Suprapubic skin (tissue), 4 donors: ENCODE measurements around the gene CLCN2. TPM values are rescaled to one million over a fixed set of nuclear protein-coding genes. Genes with fewer than 3 reads are reported as not detected.

Experiments used
- DNase-seq, 2 donors: peaks; one replicate each; pipeline ENCODE4 v3.0.0-alpha.2; 2019; ENCODE audit warnings: low spot score in 2 of 2
- H3K27ac ChIP-seq: fragments of 200-600 bp; sonication (generic); one replicate; pipeline ENCODE4 v1.5.1; 2019
- H3K27me3 ChIP-seq: fragments of 200-600 bp; sonication (generic); one replicate; pipeline ENCODE4 v1.5.1; 2019
- H3K36me3 ChIP-seq: fragments of 200-600 bp; sonication (generic); one replicate; pipeline ENCODE4 v1.5.1; 2019
- H3K4me1 ChIP-seq: fragments of 200-600 bp; sonication (generic); one replicate; pipeline ENCODE4 v1.5.1; 2019
- H3K4me3 ChIP-seq: fragments of 200-600 bp; sonication (generic); one replicate; pipeline ENCODE4 v1.5.1; 2019; ENCODE audit warnings: mild to moderate bottlenecking
- H3K9me3 ChIP-seq: fragments of 200-600 bp; sonication (generic); one replicate; pipeline ENCODE4 v1.5.1; 2019
- CTCF ChIP-seq, 2 donors: fragments of 200-600 bp in 1 of 2; fragments of 450-650 bp in 1 of 2; sonication (generic) in 1 of 2; IDR thresholded peaks; one replicate each; pipeline ENCODE4 v1.5.1; 2016 to 2019; ENCODE audit warnings: antibody characterized with exemption in 2 of 2, mild to moderate bottlenecking in 1 of 2, moderate library complexity in 1 of 2
- EP300 ChIP-seq: sonication (generic); formaldehyde crosslinking; IDR thresholded peaks from one replicate; pipeline ENCODE4 v1.6.1; 2017; ENCODE audit warnings: antibody characterized with exemption
- POLR2A ChIP-seq, 2 donors: fragments of 450-650 bp; IDR thresholded peaks; one replicate each; pipeline ENCODE4 v1.6.1; 2017; ENCODE audit warnings: antibody characterized with exemption in 2 of 2, mild to moderate bottlenecking in 2 of 2, moderate library complexity in 2 of 2
- POLR2AphosphoS5 ChIP-seq, 3 donors: sonication (generic); formaldehyde crosslinking; IDR thresholded peaks; one replicate each; pipeline ENCODE4 v1.6.1; 2017; ENCODE audit warnings: antibody characterized with exemption in 3 of 3
- WGBS: methylation state at CpG from one replicate; pipeline ENCODE4 v1.1.5; 2018; 5-methylcytosine and 5-hydroxymethylcytosine counted together
- total RNA-seq, 4 donors: library from RNA; depleted of rRNA; stranded (reverse); fragments of >200 nt; gene quantifications; one replicate each; pipeline ENCODE4 v1.1.0, GENCODE V29; 2016

Gene CLCN2
- total RNA-seq, 4 donors from 2014 or later: 2.1 to 7.9 (median 3.5) TPM

GRCh38 chr3:184311633-184312032 is 49.8 kb downstream of the CLCN2 start:
- Histone ChIP-seq H3K27me3 (no peaks in the 10 kb centered on the region), H3K36me3 (peaks cover 30% of the 10 kb centered on the region), H3K4me1 (peaks cover 19% of the 10 kb centered on the region), H3K27ac (no peak overlapping the region), H3K4me3 (no peak overlapping the region), H3K9me3 (no peaks in the 10 kb centered on the region)
- DNase-seq: no peak
- TF ChIP-seq POLR2AphosphoS5 (IDR thresholded peaks at IDR 0.05): no peak
- no peak for TF ChIP-seq EP300
- TF ChIP-seq POLR2A (IDR thresholded peaks at IDR 0.05): no peak
- TF ChIP-seq CTCF (IDR thresholded peaks at IDR 0.05): no peak

GRCh38 chr3:184308744-184309143 is 52.7 kb downstream of the CLCN2 start:
- Histone ChIP-seq H3K36me3 (peaks cover 59% of the 10 kb centered on the region), H3K27ac (no peak overlapping the region), H3K27me3 (no peaks in the 10 kb centered on the region), H3K4me3 (no peak overlapping the region), H3K9me3 (no peaks in the 10 kb centered on the region), H3K4me1 (peaks cover under 1% of the 10 kb centered on the region)
- TF ChIP-seq POLR2AphosphoS5 (IDR thresholded peaks at IDR 0.05) (no peak), EP300 (no peak), POLR2A (IDR thresholded peaks at IDR 0.05) (no peak)
- DNase-seq: no peak
- 72% methylated on average over 7 of the region's 7 CpGs for WGBS

GRCh38 chr3:184307915-184308314 is 53.5 kb downstream of the CLCN2 start:
- TF ChIP-seq POLR2AphosphoS5 (IDR thresholded peaks at IDR 0.05): no peak
- TF ChIP-seq EP300: no peak
- TF ChIP-seq CTCF (IDR thresholded peaks at IDR 0.05): no peak
- no peak for TF ChIP-seq POLR2A (IDR thresholded peaks at IDR 0.05)
- no peak overlapping the region for H3K27ac ChIP-seq
- no peak for DNase-seq
- H3K9me3 ChIP-seq: no peaks in the 10 kb centered on the region
- no peaks in the 10 kb centered on the region for H3K27me3 ChIP-seq
- no peaks in the 10 kb centered on the region for H3K4me1 ChIP-seq
- H3K4me3 ChIP-seq: no peak overlapping the region
- WGBS: 95% methylated on average over 9 of the region's 9 CpGs
- peaks cover 67% of the 10 kb centered on the region for H3K36me3 ChIP-seq

GRCh38 chr3:184306341-184306972 is 54.9 kb downstream of the CLCN2 start:
- Histone ChIP-seq H3K4me3 (no peak overlapping the region), H3K9me3 (no peaks in the 10 kb centered on the region), H3K4me1 (no peaks in the 10 kb centered on the region), H3K27ac (no peak overlapping the region), H3K27me3 (no peaks in the 10 kb centered on the region), H3K36me3 (peaks cover 81% of the 10 kb centered on the region)
- TF ChIP-seq POLR2AphosphoS5 (IDR thresholded peaks at IDR 0.05) (no peak), EP300 (no peak), POLR2A (IDR thresholded peaks at IDR 0.05) (no peak), CTCF (IDR thresholded peaks at IDR 0.05) (no peak)
- WGBS: 87% methylated on average over 4 of the region's 4 CpGs
- DNase-seq: no peak

GRCh38 chr3:184305577-184305976 is 55.8 kb downstream of the CLCN2 start:
- TF ChIP-seq POLR2AphosphoS5 (IDR thresholded peaks at IDR 0.05) (no peak), CTCF (IDR thresholded peaks at IDR 0.05) (peak in 1 of 2 donors; percentile 23), POLR2A (IDR thresholded peaks at IDR 0.05) (no peak), EP300 (no peak)
- no peaks in the 10 kb centered on the region for H3K27me3 ChIP-seq
- no peak for DNase-seq
- H3K36me3 ChIP-seq: peaks cover 83% of the 10 kb centered on the region
- H3K4me1 ChIP-seq: peaks cover 3% of the 10 kb centered on the region
- no peaks in the 10 kb centered on the region for H3K9me3 ChIP-seq
- 53% methylated on average over 1 of the region's 1 CpG for WGBS
- no peak overlapping the region for H3K4me3 ChIP-seq
- no peak overlapping the region for H3K27ac ChIP-seq

- TF ChIP-seq EP300: no peak
- TF ChIP-seq POLR2AphosphoS5 (IDR thresholded peaks at IDR 0.05): no peak
- TF ChIP-seq POLR2A (IDR thresholded peaks at IDR 0.05): no peak
- no peak for TF ChIP-seq CTCF (IDR thresholded peaks at IDR 0.05)
- Histone ChIP-seq H3K36me3 (peaks cover 41% of the 10 kb centered on the region), H3K4me3 (peak overlapping the region; percentile 73), H3K4me1 (peaks cover 15% of the 10 kb centered on the region), H3K27me3 (no peaks in the 10 kb centered on the region), H3K27ac (no peak overlapping the region), H3K9me3 (no peaks in the 10 kb centered on the region)
- no peak for DNase-seq
- WGBS: 83% methylated on average over 3 of the region's 3 CpGs
These were observed 61.1 kb downstream of the CLCN2 start for GRCh38 chr3:184300378-184300720.
